GM10847 (cell line): ENCODE measurements around the gene ZIC4.

Experiments
- POLR2A ChIP-seq: IDR thresholded peaks from 2 replicates; pipeline ENCODE4 v1.6.1; 2011; ENCODE audit not compliant: insufficient read length; ENCODE audit errors: extremely low read depth

Gene ZIC4

DNA sequence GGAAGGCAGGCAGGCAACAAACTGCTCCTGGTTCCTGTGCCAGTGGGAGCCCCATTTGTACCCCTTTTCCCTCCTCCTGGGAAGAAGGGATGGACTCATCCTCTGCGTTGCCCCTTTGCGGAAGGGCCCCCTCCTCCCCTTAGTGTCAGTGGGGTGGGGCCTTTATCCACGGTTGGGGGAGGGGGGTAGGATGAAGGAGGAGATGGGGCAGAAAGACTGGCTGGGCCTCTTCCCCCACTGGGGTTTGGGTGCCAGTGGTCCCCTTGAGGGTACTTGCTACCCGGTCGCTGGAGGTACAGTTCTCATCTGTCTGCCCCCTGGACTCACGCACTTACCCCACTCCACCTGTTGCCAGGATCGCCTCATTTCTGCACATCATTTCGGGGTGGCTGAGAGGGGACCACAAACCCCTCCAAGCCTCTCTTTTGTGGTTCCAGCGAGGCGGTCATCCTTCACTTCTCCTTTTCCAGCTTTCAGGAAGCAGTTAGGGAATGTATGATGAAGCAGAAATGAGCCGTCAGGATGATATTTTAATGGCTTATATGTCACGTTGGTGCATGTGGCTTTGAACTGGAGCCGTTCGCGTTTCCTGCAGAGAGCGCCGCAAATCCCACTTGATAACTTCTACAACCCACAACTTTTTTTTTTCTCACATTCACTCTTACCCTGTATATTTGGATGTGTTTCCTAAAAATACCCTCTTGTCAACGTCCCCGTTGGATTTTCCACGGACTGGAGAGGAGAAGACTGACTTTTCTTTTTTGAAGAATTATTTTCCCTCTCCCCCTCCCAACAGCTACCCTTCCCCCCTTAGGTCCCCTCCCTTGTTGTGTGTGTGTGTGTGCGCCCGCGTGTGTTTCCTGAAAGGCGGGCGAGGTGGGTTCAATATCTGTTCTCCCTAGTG, at the start of gene ZIC4:
TSS of gene ZIC4 (minus strand) at position 516 of the 904 bp plus-strand sequence. CDS start 3,746 bp downstream, outside the sequence.
- no peak for TF ChIP-seq POLR2A

DNA sequence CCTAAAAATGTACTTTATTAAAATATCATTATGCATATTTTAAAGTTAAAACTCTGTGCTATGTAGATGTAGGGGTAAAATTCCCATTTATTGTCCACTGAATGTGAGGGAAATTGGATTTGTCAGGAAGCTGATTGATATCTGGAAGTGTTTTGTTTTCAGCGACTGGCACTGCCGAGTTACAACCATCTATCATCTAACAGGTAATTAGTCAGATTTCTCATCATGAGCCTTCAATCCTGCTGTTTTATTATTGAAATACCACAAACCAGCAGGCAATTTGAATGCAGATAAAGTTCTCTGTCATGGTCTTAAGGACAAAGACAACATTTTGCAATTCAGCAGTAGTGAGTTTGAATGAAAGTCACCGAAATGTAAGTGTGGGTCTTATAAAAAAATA, 43.3 kb upstream of the ZIC4 start:
- TF ChIP-seq POLR2A: no peak

DNA sequence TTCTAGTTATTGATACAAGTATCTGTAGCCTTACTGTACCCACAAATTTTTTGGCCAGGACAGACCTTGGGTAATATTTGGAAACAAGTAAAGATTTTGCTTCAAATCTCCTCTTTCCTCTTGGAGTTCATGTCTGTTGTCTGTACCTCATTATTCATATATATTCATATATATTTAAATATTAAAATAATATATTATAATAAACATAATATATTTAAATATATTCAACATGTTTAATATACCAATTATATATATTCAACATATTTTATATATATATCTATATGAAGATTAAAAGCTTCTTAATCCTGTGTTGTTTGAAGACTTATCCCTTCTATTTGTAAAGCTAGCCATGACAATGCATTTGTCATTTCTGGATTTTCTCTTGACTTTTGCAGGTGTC, 40.9 kb upstream of the ZIC4 start:
- TF ChIP-seq POLR2A: no peak

DNA sequence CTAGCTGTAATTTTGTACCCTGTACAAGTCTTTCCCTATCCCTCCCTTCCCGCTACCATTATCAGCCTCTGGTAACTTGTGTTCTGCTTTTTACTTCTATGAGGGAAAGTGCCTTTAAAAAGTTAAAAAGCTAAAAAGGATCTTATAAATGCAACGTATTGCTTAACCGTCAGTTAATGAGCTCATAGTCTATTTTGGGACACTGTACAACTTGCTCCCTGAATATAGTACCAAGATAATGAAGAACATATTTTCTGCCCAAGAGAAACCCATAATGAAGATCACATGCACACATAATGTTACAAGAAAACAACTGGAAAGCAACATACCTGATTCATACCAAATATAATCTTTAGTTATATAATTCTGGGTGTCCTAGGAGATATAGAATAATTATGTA, 25.4 kb upstream of the ZIC4 start:
- TF ChIP-seq POLR2A: no peak

DNA sequence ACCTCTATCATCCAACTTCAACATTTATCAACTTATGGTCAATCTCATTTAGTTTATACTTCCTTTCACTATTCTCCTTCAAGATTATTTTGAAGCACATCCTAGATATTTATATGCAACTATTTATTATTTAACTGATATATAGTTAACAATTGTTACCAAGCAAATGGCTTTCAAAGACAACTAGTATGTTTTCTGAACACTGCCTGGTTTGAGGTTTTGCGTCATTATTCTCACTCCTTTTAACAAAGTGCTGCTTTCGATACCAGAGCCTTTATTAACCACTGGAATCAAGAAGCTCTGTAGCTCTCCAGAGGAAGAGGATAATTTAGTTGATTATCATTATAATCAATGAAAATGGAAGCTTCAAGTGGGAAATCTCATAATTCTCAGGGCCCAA, 22.4 kb upstream of the ZIC4 start:
- TF ChIP-seq POLR2A: no peak

DNA sequence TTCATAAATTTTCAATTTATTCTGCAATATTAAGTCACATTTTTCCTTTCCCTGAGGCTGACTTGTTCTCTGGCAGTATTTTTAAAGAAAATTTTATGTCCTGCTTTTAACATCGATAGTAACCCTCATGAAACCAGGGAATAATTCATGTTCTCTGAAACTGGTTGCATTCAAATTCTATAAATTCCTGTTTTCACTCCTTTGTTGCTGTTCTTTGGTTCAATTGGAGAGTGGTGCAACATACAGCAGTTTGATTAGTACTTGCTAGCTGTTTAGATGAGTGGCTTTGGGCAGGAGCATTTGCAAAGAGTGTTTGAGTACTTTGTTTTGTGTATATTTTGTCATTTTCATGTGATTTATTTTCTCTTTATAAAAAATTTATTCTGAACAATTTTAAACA, 22.0 kb upstream of the ZIC4 start:
- no peak for TF ChIP-seq POLR2A

DNA sequence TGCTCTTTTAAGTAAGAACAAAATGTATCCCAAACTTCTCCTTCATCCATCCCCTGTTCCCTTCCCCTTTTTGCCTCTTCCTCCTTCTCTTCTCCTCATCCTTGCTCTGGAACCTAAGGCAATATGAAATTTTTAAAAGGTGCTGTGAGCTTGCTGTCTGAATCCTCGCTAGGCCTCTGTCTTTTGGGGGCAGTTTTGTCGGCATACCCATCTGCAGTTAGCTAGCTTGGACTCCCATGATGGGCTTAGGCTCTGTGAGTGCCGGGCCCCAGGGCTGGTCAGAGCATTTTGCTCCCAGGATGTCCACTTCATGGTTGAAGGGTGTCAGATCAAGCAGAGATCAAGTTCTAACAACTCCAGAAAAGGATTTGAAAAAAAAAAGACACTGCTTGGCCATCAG, 21.4 kb upstream of the ZIC4 start:
- no peak for TF ChIP-seq POLR2A

DNA sequence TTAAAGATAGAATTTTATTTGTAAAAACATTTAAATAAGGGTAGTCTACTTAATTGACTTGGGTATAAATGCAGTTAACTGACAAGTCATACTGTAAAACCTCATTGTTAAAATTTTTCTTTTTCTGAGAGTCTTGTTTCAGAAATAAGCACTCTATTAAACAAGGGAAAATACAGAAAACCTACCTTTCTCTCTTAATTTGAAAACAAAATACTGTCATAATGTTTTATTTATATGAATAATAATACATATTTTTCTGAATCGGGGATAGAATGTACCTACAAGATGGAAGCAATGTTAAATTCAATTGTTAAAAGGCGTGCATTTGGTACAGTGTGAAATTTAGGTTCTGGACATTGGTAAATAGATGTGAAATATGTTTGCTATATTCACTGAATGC, 20.6 kb upstream of the ZIC4 start:
- no peak for TF ChIP-seq POLR2A

DNA sequence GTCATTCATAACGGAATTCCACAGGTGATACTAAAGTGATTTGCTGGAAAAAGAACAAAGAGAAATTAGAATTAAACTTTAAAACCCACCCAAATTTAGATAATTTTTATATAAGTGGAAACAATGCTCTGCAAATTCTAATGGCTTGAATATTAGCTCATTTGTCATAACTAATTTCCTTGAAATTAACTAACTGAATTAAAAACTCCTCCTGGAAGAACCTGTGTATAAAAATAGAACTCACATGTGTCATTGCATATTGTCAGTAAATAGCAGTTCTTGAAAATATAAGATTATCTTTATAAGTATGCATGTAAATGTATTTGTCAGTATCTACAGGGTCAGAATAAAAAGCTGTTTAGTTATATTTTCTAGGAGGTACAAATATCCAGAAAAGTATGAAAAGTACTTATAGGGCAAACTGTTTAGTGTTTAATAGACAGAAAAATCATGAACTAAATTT, 19.1 kb upstream of the ZIC4 start:
- no peak for TF ChIP-seq POLR2A

DNA sequence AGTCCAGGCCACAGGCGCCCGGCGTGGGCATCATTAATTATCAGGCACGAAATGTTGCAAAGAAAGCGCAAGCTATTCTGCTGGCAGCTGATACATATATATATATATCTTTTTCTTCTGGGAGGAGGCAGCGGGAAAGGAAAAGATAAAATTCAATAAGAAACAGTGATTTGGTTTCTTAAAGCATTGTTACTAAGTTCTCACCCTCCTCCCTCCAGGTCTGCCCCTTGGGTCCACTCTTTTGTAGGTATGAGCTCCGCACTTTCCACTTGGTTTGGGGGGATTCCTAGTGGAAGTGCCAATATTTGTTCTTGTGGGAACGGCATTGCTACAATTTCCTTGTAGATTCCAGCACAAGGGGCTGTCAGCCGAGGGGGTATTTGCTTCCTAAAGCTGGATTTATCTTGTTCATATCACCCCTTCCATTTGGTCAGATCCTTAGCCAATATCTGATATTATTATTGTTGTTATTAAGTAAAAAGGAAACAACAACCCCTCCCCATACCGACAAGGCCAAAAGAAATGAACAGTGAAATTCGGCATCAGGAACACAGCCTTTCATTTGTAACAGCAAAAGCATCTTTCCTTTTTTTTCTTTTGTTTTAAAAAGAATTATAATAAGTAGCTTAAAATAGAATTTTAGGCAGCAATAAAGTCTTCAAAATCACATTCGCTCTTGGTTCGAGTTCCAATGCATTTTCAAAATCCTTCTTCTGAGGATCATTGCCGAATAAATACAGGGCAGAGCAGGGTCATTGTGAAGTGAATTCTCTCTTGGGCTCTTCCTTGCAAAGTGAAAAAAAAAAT, 18.4 kb upstream of the ZIC4 start:
- no peak for TF ChIP-seq POLR2A

DNA sequence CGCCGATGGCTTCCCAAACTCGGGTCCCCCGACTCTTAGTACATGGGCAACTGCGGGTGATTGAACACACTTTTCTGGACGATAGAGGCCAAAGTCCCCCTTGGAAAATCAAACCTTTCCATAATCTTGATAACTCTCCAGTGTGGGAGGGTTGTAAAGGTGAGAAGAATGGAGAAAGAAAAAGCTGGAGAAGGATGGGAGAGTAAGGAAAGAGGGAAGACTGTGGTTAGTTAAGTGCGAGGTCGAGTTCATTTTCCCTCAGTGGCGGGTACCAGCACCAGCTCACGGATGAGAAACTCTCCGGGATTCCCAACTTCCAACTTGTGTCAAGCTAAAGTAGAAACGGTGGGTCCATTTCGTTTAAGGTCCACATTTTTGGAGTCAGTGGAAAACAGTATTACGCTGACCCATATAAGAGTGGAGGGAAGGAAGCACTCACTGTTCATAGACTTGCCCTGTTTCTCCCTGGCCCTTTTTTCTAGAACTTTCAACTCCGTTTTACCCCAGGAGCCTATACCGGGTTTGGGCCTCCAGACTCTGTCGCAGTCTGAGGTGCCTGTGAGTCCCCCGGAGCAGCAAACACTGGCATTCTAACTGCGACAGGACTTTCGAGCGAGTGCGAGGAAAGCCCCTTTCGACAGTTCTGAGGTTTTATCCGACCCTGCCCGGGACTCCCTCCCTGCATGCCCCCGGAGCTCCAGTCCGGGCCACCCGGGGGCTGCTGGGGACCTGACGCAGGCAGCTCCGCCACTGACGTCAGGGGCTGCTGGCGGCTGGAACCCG, 17.6 kb upstream of the ZIC4 start:
- TF ChIP-seq POLR2A: no peak

DNA sequence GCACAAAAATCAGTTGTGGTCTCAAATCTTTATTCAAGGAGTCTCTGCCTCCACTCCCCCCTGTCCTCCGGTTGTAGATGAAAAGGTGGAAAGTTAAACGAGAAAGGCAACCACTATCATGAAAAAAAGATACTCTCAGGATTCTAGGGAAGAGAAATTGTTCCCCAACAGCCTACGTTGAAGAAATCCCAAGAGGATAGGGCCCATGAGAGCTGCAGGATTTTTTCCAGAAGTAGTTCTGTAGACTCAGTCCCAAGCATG, 17.1 kb upstream of the ZIC4 start:
- TF ChIP-seq POLR2A: no peak

DNA sequence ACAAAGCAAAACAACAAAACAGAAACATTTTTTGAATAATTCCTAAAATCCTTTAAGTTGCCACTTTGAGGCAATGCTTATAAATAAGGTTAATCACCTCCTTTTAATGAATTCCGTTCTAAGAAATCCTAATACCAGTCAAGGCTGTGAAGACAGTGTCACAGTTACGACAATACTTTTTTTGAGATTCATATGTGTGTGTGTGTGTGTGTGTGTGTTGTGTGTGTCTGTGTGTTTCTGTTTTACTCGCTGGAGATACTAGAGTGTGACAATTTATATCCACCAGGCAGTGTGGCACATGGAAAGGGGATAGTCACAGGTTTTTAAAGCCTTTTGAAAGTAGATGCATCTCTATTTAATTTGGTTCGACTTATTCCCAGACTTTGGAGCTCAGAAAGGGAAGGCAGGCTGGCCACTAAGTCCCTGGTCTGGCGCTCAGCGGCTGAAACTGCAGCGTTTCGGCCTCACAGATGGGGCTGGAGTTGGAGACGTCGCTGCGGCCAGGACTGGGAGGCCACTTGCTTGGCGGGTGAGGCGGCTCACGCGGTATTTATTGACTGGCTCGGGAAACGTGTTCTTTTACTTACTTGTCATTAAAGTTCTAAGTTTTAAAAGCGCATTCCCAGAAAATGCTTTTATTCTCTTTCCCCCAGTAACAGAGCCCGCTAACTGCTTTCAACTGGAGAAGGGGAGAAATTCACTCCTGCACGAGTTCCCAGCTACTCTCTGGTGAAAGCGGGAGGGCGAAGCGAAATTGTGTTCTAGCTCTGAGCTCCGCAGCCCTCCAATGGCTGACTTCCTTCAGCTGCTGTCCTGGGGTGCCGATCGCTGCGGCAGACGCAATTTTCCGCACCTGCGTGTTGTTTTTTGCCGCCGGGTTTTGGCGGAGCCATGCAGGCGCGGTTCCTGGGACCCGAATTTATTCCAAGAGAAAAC, 16.5 kb upstream of the ZIC4 start:
- no peak for TF ChIP-seq POLR2A

DNA sequence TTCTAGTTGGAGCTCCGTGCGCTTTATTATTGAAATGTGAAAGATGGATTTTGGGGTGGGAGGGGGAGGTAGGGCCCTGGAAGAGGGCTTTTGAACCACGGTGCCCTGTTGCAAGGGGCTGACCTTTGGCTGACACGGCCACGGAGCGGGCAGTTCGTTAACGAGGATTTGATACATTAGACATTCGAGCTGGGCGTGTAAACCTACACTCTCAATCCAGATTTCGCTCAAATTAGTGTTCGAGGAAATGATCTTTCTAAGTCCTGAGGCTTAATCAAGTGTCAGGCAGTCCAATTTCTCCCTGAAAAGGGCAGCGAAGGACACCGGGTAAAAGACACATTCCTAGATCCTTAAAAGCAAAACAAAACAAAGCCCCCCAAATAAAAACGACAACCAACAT, 15.9 kb upstream of the ZIC4 start:
- TF ChIP-seq POLR2A: no peak

DNA sequence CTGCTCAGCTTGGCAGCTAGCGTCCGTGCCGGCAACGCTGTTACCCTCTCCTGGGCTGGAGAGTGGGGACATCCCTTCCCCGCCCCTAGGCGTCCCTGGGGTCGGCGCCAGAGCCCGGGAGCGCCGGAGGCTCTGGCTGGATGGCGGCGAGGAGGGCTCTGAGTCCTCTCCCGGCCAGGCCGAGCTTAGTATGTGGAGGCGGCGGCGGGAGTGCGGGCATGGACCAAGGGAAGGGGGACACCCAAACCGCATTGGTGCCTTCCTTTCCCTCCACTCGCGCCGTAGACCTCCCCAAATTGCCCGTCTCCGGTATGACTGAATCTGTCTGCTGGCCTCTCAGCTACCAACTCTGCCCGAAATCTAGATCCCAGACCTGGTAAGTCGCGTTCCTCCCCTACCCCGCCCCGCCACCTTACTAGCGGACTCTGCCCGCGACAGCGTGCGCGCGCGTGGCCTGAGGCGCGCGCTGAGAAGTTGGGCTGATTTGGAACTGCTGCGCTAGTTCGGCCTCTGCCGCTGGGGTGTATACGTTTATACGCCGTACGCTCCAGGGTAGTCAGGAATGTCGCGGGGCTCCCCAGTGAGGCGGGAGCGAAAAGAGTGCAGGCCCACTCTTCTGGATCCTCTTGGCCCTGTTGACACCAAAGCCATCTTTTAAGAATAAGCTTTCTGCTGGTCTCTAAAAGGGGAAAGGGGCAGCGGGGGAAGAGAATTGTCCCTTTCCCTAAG, 15.0 kb upstream of the ZIC4 start:
- no peak for TF ChIP-seq POLR2A
